GM21786 (cell line): ENCODE data around the gene HEPN1.
A peak's percentile ranks its signal among the peaks of the same experiment; 100 is the strongest.

Experiments
- ATAC-seq: cut with Tn5 transposase; IDR thresholded peaks from one replicate; pipeline ENCODE4 v1.9.1; 2021; ENCODE audit not compliant: unreplicated experiment

Gene HEPN1

DNA sequence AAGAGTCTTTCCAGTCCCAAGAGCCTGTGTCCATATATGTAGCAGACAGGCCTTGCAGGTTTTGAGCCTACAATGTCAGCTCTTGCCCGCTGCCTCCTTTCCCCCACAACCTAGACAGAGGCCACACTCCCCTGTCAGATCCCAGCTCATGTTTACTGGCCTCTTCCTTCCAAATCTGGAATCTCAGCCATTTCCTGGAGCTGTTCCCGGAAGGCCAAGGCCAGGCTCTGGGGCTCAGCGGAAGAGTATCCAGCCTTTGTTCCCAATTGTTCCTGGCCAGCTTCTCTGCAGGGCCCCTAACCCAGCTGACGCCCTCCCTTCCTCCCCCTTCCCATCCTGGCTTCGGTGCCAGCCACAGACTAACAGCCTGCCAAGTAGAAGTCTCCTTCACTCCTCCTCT lies 20.3 kb upstream of the HEPN1 start:
- ATAC-seq: no peak

DNA sequence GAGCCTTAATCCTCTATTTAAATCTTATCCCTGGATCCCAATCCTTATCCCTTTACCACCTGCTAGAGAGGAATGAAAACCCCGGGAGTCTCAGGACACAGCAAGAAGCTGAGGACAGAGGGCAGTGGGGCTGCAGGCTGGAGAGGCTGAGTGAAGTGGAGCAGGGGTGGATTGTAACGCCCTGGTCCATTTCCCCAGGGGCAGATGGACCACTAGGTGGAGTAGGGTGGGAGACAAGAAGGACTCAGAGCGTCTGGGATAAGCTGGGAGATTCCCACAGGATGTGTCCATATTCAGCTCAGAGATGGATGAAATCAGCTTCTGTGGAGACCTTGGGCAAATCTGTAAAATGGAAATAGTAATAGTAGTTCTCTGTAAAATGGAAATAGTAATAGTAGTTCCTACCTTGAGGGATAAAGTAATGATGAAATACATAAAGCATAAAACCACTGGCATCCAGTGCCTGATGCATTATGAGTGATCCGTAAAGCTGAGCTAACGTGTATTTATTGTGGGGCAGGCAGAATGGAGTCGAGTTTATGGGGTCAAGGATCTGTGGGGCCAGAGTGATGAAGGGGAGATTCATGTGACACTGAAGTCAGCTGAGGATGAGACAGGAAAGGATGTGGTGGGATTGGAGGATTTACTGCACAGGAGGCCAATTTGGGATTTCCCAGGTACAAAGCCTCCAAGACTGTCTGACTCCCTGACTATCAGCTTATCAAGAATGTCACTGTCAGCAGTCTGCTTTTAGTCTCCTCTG lies 19.5 kb upstream of the HEPN1 start:
- ATAC-seq: no peak

DNA sequence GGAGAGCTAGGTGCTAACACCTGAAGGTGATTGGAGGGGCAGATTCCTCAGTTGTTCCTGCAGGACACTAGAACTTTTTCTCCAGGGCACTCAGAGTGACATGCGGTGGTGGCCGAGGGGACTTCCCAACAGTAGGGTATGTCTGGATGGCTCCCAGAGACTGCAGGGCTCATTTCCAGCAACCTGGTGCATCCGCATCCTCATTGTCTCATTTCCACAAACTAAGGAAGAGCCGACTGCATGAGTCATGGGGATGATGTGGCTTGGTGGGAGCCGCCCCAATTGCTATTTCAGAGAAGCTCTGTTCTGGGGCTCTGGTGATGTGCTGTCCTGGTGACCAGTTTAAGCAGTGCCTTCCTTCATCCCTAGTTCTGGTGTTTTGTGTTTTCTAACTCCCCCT lies 18.6 kb upstream of the HEPN1 start:
- no peak for ATAC-seq

DNA sequence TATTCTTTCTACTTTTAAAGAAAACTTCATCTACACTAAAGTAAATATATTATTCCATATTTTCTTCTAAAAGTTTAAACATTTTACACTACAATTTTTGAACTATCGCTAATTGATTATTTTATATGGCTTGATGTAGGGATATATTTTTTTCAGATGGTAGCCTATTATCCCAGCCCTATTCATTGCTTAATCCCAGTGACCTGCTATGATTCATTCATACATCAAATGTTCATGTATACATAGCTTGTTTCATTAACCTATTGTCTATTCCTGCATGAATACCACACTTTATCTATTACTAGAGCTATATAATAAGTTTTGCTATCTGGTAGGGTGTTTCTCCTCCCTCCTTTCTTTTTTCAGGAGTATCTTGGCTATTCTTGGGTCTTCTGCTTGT lies 16.4 kb upstream of the HEPN1 start:
- ATAC-seq: no peak

DNA sequence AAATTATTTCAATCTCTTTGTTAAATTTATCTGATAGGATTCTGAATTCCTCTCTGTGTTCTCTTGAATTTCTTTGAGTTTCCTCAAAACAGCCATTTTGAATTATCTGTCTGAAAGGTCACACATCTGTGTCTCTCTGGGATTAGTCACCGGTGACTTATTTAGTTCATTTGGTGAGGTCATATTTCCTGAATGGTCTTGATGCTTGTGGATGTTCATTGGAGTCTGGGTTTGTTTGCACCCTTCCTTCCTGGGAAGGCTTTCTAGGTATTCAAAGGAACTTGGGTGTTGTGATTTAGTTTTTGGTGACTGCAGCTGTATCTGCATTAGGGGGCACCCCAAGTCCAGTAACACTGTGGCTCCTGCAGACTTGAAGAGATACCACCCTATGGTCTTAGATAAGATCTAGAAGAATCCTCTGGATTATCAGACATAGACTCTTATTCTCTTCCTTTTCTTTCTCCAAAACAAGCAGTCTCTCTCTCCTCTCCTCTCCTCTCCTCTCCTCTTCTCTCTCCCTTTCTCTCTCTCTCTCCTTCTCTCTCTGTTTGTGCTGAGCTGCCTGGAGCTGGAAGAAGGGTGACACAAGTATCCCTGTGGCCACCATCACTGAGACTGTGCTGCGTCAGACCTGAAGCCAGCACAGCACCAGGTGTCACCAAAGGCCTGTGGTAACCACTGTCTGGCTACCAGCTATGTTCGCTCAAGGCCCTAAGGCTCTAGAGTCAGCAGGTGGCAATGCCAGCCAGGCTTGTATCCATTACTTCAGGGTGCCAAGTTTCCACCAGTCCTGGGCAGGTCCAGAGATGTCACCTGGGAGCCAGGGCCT lies 3.3 kb upstream of the HEPN1 start:
- ATAC-seq: no peak

DNA sequence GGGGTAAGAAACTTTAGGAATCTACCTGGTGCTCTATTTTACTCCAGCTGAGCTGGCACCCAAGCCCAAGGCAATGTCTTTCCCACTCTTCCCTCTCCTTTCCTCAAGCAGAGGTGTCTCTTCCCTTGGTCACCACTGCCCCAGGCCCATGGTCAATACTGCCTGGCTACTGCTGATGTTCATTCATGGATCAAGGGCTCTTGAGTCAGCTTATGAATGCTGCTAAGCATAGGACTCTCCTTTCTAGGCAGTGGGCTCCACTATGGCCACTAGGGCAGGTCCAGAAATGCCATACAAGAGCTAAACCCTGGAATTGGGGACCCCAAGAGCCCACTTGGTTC lies 2.7 kb upstream of the HEPN1 start:
- ATAC-seq: no peak

DNA sequence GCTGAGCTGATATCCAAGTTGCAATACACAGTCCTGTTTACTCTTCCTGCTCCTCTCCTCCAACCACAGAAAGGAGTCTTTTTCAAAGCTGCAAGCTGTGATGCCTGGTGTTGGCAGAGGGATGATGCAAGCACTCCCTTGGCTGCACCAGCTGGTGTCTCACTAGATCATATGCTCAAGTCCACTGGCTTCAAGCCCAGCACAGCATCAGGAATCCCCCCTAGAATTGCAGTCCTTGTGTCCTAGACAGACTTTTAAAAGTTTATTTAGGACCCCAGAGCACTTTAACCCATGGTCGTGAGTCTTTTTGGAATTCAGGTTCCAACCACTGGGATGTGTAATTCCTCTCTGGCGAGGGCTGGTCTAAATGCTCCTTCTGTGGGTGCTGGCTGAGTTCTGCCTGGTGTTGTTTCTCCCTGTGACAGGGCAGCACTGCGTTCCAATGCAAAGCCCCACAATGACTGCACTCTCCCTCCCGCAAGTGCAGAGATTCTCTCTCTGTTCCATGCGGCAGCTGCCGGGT lies 1.9 kb upstream of the HEPN1 start:
- ATAC-seq: no peak

DNA sequence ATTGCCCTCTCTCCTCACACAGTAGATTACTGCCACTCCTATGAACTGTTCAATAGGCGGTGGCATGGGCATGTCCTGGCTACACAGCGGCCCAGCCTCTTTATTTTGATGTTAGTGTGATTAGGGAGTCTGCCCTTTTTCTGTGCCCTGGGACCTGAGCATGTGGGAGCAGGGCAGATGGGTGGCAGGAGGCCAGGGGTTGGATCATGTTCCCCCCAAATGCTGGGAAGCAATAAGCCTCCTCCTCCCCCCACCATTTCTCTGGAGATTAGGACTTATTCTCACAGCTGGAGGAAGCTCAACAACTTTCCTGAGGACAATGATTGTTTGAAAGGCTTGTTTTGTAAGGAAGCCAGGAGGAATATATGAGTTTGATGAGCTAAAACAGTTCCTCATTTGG lies 848 bp downstream of the HEPN1 start:
- ATAC-seq: no peak

DNA sequence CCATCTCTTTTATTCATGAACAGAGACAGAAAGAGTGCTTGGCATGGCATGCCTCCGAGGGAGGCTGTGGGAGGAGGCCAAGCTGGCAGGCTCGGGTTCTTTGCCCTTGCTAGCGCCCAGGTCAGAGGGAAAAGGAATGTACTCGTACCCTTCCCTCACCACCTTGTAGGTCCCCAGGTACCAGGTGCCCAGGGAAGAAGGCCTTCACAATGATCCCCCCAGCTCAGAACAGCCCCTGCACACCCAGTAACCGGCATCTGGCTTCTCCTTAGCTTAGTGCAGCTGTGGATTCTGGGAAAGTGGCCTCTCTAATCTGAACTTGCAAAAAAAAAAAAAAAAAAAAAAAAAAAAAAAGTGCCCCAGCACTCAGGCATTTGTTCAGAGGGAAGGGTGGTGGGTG lies 1.3 kb downstream of the HEPN1 start:
- no peak for ATAC-seq

DNA sequence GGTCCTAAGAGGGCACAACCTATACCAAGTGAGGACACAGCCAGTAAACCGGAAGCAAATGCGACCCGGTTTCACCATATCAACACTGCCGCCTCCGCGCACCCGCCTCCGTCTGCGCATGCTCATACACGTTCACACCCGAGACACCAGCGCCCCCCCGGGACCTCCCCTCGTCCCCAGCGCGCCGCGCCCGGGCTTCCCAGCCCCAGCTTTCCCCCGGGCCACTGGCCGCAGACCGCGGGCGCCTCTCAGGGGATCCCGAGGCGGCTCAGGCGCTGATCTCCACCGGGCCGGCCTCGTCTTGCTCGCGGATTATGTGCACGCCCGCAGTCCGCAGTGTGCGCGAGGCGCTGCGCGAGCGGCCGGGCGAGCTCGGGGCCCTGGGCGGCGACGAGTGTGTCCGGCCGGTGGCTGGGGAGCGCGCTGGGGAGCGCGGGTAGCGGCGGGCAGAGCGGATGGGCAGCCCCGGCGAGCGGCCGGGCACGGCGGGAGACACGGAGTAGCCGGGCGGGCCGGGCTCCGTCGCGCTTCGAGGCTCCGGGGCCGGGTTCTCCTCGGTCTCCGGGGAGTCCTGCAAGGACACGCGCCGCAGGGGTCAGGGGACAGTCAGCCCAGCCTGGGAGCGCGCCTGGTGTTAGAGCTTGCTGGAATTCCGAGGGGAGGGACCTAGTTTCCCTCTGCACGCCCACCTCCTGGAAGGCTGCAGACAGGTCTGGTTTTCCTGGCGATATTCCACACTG lies 2.0 kb downstream of the HEPN1 start:
- no peak for ATAC-seq

DNA sequence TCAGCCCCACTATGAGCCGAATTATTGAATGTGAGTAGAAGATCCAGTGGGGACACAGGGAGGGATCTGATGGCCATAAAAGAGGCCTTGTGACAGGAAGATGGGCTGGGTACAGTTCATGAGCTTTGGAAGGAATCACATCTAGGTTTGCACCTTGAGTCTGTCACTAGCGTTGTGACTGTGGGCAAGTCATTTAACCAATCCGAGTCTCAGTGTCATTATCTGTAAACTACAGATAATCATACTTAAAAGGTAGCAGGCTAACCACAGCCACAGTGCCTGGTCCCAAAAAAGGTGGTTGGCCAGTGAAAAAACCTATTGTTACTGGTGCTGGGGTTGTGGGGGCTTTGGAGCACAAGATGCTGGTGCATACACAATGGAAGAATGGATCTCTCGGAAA lies 3.8 kb downstream of the HEPN1 start:
- ATAC-seq: no peak

DNA sequence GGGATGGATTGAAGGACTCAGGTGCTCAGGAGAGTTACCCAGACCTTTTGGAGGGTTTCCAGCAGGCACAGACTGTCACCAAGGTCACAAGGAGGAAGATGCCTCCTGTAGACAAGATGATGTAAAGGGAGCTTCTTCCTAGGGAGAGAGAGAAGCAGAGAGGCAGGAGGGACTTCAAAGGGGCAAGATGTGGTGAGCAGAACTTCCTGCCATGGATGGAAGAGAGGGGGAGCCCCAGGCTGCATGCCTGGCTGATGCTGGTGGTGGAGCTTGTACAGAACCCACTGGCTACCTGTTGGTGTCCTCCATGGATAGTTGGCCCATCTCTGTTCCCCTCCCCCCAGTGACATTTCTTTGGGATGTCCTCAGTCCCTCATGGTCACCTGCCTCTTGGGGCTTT lies 4.2 kb downstream of the HEPN1 start:
- no peak for ATAC-seq

DNA sequence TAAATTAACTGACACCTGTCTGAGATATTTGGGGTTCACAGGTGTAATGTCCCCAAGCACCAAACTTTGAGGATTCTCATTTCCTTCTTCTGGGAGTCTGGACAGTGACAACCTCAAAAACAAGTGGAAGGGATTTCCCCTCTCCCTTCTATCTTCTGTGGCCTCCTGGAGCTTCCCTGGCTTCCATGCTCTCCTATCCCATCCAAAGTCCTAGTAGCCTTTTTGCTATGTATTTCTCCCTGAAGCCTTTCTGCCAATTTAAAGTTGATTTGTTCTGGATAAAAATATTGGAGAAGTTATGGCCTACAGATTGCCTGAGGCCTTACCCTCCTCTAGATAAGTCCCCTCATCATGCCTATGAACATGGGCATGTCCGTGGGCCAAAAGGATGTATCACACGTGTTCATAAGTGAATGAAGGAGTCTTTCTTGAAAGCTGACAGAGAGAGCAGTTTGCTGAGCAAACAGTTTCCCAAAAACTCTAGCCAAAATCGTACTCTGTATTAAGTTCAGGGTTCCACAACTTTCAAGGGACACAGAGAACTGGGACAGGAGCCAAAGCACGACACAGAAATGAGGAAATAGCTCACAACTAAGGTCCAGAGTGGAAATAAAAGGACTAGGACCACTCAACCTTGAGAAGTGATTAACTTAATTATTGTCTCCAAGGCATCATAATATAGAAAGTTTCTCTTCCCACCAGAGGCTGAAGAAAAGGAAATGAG lies 10.1 kb downstream of the HEPN1 start:
- ATAC-seq: no peak

DNA sequence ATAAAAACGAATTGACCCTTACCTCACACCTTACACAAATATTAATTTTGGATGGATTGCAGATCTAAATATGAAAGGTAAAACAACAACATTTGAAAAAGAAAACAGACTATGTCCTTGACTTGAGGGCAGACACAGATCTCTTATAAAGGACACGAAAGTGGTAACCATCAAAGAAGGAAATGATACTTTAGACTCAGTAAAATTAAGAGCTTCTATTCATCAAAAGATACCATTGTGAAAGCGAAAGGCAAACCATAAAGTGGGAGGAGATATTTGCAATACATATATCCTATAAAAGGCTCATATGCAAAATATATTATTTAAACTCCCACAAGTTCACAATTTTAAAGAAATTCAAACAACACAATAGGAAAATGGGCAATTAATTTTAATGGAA lies 11.7 kb downstream of the HEPN1 start:
- ATAC-seq: peak; percentile 93

DNA sequence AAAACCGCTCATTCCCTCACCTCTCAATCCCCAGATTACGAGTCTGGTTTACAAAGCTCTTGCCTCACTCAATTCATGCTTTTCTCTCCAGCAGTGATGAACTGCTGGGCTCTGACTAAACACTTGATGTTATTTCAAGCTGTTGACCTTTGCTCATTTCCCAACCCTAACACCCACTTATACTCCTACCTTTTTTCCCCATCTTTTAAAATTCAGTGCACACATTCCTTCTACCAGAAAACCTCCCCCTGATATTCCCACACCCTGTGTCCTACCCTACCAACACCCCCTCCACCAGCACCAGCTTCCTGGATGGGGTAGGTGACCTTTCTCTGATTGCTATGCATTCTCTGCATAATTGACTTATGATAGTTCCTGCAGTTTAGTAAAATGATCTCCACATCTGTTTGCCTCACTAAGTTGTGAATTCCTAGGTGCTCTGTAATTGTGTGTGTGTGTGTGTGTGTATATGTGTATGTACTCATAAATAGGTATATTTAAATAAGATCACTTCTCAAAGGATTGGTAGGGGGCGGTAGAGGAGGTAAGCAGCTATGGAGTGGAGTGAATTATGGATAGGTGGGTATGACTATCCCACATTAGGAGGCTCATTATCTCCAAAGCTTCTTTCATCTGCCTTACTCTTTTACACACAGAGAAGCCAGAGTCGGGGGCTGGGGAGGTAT lies 16.0 kb downstream of the HEPN1 start:
- no peak for ATAC-seq

DNA sequence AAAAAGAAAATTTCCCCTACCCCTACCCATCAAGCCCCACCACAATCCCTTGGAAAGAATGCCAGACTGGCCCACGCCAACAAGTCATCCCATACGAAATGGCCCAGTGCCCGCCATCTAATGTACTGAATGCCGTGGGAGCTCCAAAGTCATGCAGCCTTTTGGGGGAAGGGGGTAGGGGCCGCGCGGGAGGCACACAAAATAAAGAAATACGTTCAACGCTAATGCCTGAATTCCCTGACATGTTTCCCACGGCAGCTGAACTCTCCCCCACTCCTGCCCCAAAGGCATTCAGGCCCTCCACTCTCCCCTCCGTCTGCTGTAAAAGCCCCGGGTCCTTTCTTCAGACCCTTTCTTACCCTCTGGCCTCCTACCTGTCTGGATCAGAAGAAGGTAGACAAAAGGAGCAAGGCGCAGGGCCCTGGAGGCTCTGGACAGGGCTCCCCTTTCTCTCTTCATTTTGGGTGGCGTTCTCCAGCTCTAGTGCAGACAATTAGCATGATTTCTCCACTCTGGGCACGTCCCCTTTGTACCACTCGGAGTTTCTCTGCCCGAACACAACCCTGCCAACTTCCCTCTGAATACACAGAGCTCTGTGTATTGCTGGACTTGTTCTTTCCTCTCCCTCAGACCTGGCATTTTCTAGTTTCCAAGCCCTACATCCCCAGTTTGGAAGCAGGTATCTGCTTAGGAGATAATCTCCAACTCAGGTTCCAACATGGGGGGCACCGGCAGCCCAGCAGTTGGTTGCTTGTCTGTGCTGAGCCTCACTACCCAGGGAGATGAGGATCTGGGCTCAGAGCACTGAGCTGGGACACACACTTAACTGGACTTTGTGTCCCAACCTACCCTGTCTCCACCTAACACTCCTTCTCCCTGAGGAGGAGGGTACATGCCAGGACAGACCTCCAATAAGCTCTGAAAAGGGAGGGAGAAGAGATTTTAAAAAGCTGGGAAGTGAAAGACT lies 16.8 kb downstream of the HEPN1 start, which contains the start of gene HEPACAM:
Gene HEPACAM, minus strand, starts transcription at position 500 of the 967 bp plus-strand sequence. Its CDS starts 41 bp downstream, at position 459.
- no peak for ATAC-seq

DNA sequence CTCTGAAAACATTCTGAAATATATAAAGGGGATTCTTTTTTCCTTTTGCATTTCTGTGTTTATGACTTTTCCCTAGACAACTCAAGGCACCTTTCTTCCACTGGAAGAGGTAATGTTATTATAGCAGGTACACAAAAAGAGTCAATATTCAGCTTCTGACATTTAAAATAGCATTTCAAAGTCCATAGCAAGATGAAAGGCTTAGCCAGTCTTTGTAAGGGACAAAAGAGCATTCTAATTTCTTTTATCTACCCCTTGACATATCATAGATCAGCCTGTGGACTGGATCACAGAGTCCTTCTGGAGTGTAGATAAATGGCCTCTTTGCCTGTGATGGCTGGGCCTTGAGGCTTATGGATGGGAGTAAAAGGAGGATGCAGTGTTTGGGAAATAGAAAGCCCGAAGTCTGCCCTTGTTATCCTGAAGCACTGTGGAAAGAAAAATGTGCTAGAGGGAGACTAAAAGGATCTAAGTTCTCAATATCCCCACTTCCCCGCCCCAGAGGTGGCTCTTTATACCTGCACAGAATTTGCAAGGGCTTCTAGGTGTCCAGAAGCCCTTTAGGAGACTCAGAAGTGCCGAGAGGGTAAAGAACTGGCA lies 18.4 kb downstream of the HEPN1 start:
- no peak for ATAC-seq

DNA sequence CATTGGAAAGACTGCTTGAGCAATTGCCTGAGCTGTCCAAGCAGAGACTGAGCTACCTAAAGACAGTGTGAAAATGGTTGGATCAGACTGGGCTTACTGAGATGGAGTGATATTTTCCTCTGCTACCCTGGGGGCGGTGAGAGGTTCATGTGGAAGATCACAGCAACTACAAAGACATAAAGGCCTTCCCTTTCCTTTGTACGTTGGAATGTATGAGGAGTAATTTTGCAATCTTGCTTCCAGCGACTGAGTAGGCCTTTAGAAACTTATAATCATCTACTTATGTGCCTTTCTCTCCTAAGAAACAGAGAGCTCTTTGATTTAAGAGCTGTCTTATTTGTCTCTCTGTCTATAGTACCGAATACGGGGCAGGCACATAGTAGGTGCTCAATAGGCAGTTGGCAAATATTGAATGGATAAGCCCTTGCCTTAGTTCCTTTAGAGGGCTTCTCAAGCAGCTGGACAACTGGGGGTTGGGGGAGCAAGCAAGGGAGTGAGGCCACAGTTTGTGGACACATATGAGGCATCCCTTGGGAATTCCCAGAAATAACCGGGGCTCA lies 19.2 kb downstream of the HEPN1 start:
- no peak for ATAC-seq
